CD8-positive, alpha-beta memory T cell (primary cell): Measurements from ENCODE around the gene PACS1. TPM values are rescaled to one million over a fixed set of nuclear protein-coding genes. Genes with fewer than 3 reads are reported as not detected.

ENCODE experiments used
- CTCF ChIA-PET: fragments of 350-600 bp; sonication (Branson Sonifier 250); formaldehyde crosslinking; loops from one replicate; lab custom pipeline; 2021; ENCODE audit warnings: antibody characterized with exemption; lab: Charles Lee
- POLR2A ChIA-PET: fragments of 350-600 bp; sonication (Branson Sonifier 250); formaldehyde crosslinking; loops from one replicate; lab custom pipeline; 2021; ENCODE audit warnings: antibody characterized with exemption; lab: Charles Lee
- DNase-seq, 5 donors: peaks; one replicate each; pipeline versions ENCODE4 v3.0.0 to v3.0.0-alpha.2; 2020 to 2022; ENCODE audit warnings: mixed read lengths in 1 of 5
- H3K27ac ChIP-seq: one replicate; pipeline ENCODE4 v1.7.0; 2013; ENCODE audit warnings: low read depth, mild to moderate bottlenecking, low read length, moderate library complexity
- H3K27me3 ChIP-seq: 2 replicates; pipeline ENCODE4 v1.7.0; 2013; ENCODE audit warnings: low read length, mild to moderate bottlenecking; ENCODE audit not compliant: insufficient read depth, poor library complexity, severe bottlenecking
- H3K36me3 ChIP-seq: 2 replicates; pipeline ENCODE4 v1.7.0; 2013; ENCODE audit warnings: mild to moderate bottlenecking, low read length, moderate library complexity; ENCODE audit not compliant: insufficient read depth
- H3K4me1 ChIP-seq: 2 replicates; pipeline ENCODE4 v1.7.0; 2013; ENCODE audit warnings: mild to moderate bottlenecking, low read length, moderate library complexity; ENCODE audit not compliant: insufficient read depth
- H3K4me3 ChIP-seq: 2 replicates; pipeline ENCODE4 v1.7.0; 2013; ENCODE audit warnings: mild to moderate bottlenecking, low read length
- H3K9me3 ChIP-seq: 2 replicates; pipeline ENCODE4 v1.7.0; 2013; ENCODE audit warnings: mild to moderate bottlenecking, low read length
- H3K27ac Mint-ChIP-seq, 8 donors: one replicate each; pipeline ENCODE4 v1.8.0; 2020 to 2021; ENCODE audit warnings: mixed read lengths in 8 of 8, mild to moderate bottlenecking in 6 of 8, inconsistent platforms in 3 of 8, moderate library complexity in 3 of 8
- H3K27me3 Mint-ChIP-seq, 2 donors: one replicate each; pipeline ENCODE4 v1.8.0; 2020 to 2021; ENCODE audit warnings: mixed read lengths in 2 of 2, mild to moderate bottlenecking in 1 of 2, moderate library complexity in 1 of 2
- H3K36me3 Mint-ChIP-seq, 3 donors: one replicate each; pipeline ENCODE4 v1.8.0; 2020 to 2021; ENCODE audit warnings: mixed read lengths in 3 of 3, inconsistent platforms in 1 of 3, mild to moderate bottlenecking in 1 of 3
- H3K4me1 Mint-ChIP-seq, 3 donors: one replicate each; pipeline ENCODE4 v1.8.0; 2020 to 2021; ENCODE audit warnings: mixed read lengths in 3 of 3, inconsistent platforms in 1 of 3, mild to moderate bottlenecking in 1 of 3
- H3K4me3 Mint-ChIP-seq, 7 donors: one replicate each; pipeline ENCODE4 v1.8.0; 2020 to 2021; ENCODE audit warnings: mixed read lengths in 7 of 7, mild to moderate bottlenecking in 6 of 7, moderate library complexity in 4 of 7, inconsistent platforms in 2 of 7
- H3K9me3 Mint-ChIP-seq, 5 donors: one replicate each; pipeline ENCODE4 v1.8.0; 2020 to 2022; ENCODE audit warnings: mixed read lengths in 5 of 5, mild to moderate bottlenecking in 3 of 5, moderate library complexity in 2 of 5, inconsistent platforms in 1 of 5
- polyA plus RNA-seq: library from polyadenylated mRNA; unstranded; fragments of 300-500 nt; fragmentation: Illumina TruSeq; gene quantifications from one replicate; pipeline ENCODE4 v1.2.3, GENCODE V29; 2021
- total RNA-seq, 2 experiments: library from RNA; stranded (reverse); gene quantifications; one replicate each; pipeline ENCODE4 v1.2.3, GENCODE V29; 2021

PACS1 gene
- total and polyA plus RNA-seq, 3 experiments from 2014 or later = 73.3 to 86.1 (median 77.4) TPM

DNA sequence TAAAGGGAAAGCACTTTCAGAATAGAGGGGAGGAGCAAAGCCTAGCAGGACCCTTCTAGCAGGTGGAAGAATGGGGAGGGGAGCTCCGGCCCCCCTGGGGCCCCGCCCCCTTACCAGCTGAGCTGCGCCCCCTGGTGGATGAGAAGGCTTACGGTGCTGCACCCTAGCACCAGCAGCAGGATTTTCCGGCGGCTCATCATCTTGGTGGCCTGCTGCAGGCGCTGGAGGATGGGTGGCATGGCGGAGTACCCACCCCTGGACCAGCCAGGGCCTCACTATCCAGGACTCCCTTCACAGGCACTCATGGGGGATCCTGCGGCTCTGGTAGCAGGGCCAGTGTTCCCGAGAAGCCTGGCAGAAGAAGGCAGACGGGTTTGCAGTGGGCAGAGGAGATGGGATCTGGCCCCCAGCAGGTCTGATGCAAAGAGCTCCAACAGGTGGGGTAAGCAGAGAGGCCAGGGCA, 24.9 kb upstream of the PACS1 start:
- DNase-seq = peak; percentile 77 to 89 (median 82)

DNA sequence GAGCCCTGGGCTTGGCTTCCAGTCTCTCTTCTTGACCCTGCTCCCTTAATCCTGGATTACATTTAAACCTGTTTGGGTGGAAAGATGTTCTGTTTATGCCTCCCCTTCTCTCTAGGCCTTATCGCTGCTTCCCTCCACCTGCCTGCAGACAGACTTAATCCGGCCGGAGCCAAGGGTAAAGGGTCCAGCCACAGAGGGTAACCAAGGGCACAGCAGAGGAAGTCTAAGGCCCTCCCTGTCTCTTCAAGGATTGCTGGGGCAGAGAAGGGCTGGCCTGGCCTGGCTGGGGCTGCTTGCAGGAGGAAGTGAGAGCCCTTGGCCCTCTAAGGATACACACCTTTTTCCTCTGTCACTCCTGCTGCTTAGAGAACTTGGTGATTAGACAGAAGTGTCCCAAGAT, 23.2 kb upstream of the PACS1 start:
- POLR2A ChIA-PET = no interaction called here
- Mint-ChIP-seq H3K27ac (no peak overlapping the region), H3K27me3 (peaks cover 4% of the 10 kb centered on the region in 2 donors)

More for the DNA sequence above, 24.9 kb upstream of the PACS1 start:
- peak overlapping the region in 5 of 7 donors; percentile 16 to 75 (median 55) for H3K4me3 Mint-ChIP-seq
- peaks cover 10 to 18% (median 14%) of the 10 kb centered on the region in 3 donors for H3K4me1 Mint-ChIP-seq
- H3K27ac Mint-ChIP-seq = peak overlapping the region in 4 of 8 donors; percentile 55 to 68 (median 56)
- Histone ChIP-seq H3K27ac (no peak overlapping the region), H3K27me3 (no peaks in the 10 kb centered on the region), H3K9me3 (no peaks in the 10 kb centered on the region), H3K36me3 (no peaks in the 10 kb centered on the region), H3K4me1 (peaks cover 13% of the 10 kb centered on the region), H3K4me3 (no peak overlapping the region)
- H3K9me3 Mint-ChIP-seq = no peaks in the 10 kb centered on the region
- H3K27me3 Mint-ChIP-seq = peaks cover 4 to 5% of the 10 kb centered on the region in 2 donors
- CTCF ChIA-PET = interaction anchor here (0.6 to 3.9 kb wide), 24 partner anchors 9 to 334 kb away, joined by 3 to 27 read pairs (median 4); partner anchors contain the start of genes CCDC85B, CFL1, FIBP and KAT5
- POLR2A ChIA-PET = no interaction called here
- no peaks in the 10 kb centered on the region for H3K36me3 Mint-ChIP-seq

DNA sequence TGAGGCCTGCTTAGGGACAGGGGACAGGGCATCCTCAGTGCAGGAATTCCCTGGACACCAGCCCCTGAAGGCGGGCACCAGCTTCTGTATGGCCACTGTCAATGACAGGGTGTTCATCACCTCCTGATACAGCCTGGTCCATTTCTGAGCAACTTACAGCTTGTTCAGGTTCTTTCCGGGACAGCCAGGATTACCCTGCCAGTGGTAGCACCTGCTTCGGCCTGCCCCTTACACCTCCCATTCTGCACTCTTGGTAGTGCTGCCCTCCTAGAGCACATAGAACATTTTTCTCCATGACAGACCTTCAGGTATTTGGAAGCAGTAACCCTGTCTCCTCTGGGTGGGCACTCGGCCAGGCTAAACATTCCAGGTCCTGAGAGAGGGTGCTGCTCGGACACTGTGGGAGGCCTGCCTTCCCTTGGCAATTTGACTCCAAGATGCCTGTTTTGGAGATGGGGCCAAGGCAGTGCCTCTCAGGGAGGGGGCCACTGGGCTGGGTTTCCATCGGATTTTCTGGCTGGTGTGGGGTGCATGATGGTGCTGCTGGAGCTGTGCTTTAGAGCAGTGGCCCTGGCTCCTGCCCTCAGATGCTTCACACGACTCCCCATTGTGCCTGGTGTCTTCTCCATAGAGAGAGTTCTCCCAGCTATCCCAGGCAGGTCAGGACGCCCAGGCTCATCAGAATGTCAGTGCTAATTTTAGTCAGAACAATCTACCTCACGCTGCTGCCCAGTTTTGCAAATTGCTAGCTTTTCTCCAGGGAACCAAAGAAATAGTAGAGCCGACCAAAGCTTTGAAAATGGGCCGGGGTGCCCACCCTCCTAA, 22.3 kb upstream of the PACS1 start:
- POLR2A ChIA-PET = no interaction called here
- no peak overlapping the region for H3K27ac Mint-ChIP-seq
- H3K4me1 ChIP-seq = peaks cover 23% of the 10 kb centered on the region

More for the DNA sequence above, 23.2 kb upstream of the PACS1 start:
- H3K36me3 ChIP-seq = no peaks in the 10 kb centered on the region
- no peak overlapping the region for H3K4me3 Mint-ChIP-seq
- no peak for DNase-seq
- H3K9me3 Mint-ChIP-seq = no peaks in the 10 kb centered on the region
- peaks cover 20% of the 10 kb centered on the region for H3K4me1 ChIP-seq
- no peaks in the 10 kb centered on the region for H3K36me3 Mint-ChIP-seq
- CTCF ChIA-PET = interaction anchor here (1.3 to 1.5 kb wide), 3 partner anchors 21 to 24 kb away, joined by 3 to 5 read pairs (median 4); no protein-coding TSS in a partner anchor
- no peak overlapping the region for H3K27ac ChIP-seq
- no peak overlapping the region for H3K4me3 ChIP-seq
- no peaks in the 10 kb centered on the region for H3K9me3 ChIP-seq
- H3K4me1 Mint-ChIP-seq = peaks cover 15 to 26% (median 22%) of the 10 kb centered on the region in 3 donors
- no peaks in the 10 kb centered on the region for H3K27me3 ChIP-seq

DNA sequence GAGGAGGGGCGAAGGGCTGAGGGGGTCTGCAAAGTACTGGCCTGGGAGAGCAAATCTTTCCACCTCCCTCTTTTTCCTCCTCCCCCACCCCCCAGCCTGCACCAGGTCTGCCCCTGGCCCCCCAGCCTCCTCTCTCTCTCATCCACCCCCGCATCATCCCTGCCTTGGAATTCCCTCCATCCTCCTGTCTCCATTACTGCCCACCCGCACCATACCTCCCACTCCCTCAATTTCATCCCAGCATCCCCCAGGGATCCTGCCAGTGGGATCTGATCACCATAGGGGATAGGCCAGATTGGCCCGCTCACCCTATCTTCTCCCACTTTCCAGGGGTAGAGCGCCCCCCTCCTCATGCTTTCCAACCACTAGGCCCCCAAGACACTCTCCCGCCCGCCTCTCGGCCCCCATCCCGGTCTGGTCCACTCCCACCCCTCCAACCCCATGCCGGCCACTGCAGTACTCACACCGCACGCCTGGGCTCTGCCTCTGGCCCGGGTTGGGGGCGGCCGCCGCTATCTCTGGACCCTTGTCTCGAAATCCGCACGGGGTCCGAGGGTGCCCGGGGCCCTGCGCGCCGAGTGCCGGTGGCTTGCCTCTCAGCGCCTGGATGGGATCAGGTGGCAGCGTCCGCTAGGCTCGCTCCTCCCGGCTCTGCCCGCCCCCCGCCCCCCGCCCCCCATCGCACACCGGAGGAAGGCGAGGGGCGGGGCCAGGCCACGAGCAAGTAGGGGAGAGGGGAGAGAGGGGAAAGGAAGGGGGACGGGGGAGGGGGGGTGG, 21.3 kb upstream of the PACS1 start, which contains the start of gene GAL3ST3:
TSS of gene GAL3ST3 (minus strand) at position 615 of the 777 bp plus-strand sequence. CDS start 3,746 bp downstream, outside the sequence.
- Mint-ChIP-seq H3K36me3 (peaks cover 2 to 16% (median 6%) of the 10 kb centered on the region in 3 donors), H3K9me3 (no peaks in the 10 kb centered on the region), H3K27me3 (peaks cover 4 to 6% of the 10 kb centered on the region in 2 donors), H3K4me1 (peaks cover 31 to 41% (median 33%) of the 10 kb centered on the region in 3 donors), H3K27ac (peak within 1 kb of the TSS in 1 of 8 donors; percentile 60), H3K4me3 (peak within 1 kb of the TSS in 3 of 7 donors; percentile 32 to 54 (median 45))
- H3K36me3 ChIP-seq = no peaks in the 10 kb centered on the region
- no peak for DNase-seq
- H3K4me1 ChIP-seq = peaks cover 32% of the 10 kb centered on the region
- ChIA-PET POLR2A (no interaction called here), CTCF (no interaction called here)
- no peak within 1 kb of the TSS for H3K4me3 ChIP-seq
- H3K27ac ChIP-seq = no peak within 1 kb of the TSS
- no peaks in the 10 kb centered on the region for H3K27me3 ChIP-seq
- no peaks in the 10 kb centered on the region for H3K9me3 ChIP-seq

More for the DNA sequence above, 22.3 kb upstream of the PACS1 start:
- peaks cover 22 to 33% (median 27%) of the 10 kb centered on the region in 3 donors for H3K4me1 Mint-ChIP-seq
- H3K36me3 Mint-ChIP-seq = peaks cover under 1 to 8% (median 2%) of the 10 kb centered on the region in 3 donors
- H3K27me3 ChIP-seq = no peaks in the 10 kb centered on the region
- no peak overlapping the region for H3K4me3 Mint-ChIP-seq
- H3K27ac ChIP-seq = no peak overlapping the region
- H3K9me3 Mint-ChIP-seq = no peaks in the 10 kb centered on the region
- H3K4me3 ChIP-seq = no peak overlapping the region
- H3K9me3 ChIP-seq = no peaks in the 10 kb centered on the region
- CTCF ChIA-PET = interaction anchor here (1.3 kb wide), 2 partner anchors 20 to 25 kb away, joined by 3 to 4 read pairs; no protein-coding TSS in a partner anchor
- no peaks in the 10 kb centered on the region for H3K36me3 ChIP-seq
- no peak for DNase-seq
- peaks cover 4 to 6% of the 10 kb centered on the region in 2 donors for H3K27me3 Mint-ChIP-seq

DNA sequence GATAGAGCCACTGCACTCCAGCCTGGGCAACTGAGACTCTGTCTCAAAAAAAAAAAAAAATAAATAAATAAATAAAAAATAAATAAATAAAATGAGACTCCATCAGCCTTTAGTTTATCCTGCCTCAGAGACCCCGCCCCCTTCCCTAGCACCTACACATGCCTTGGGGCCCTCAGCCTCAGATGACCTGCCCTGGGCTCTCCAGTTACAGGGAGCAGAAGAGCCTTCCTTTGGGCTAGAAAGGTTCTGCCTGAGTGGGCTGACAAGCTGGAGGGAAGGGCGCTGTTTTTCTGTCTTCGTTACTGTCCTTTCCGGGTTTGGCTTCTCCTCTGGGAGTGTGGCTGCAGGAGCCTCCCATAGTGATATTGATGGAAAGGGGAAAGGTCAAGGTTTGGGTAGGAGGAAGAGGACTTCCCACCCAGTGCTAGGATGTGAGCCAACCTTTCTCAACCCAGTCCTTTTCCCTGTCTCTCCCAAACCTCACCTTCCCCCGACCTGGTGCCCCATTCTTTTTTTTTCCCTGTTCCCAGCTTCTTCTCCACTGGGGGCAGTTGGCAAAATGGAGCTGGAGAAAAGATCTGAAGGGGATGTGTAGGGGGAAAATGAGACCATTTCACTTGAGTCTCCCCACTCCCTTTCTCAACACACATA, 19.4 kb upstream of the PACS1 start:
- Histone ChIP-seq H3K27ac (peak overlapping the region; percentile 86), H3K9me3 (no peaks in the 10 kb centered on the region), H3K27me3 (no peaks in the 10 kb centered on the region), H3K4me1 (peaks cover 23% of the 10 kb centered on the region), H3K4me3 (no peak overlapping the region), H3K36me3 (peaks cover 13% of the 10 kb centered on the region)
- no peaks in the 10 kb centered on the region for H3K9me3 Mint-ChIP-seq
- peaks cover 6 to 30% (median 6%) of the 10 kb centered on the region in 3 donors for H3K36me3 Mint-ChIP-seq
- ChIA-PET CTCF (interaction anchor here (1.3 to 3.6 kb wide), 4 partner anchors 9 to 198 kb away, joined by 3 to 21 read pairs (median 6); no protein-coding TSS in a partner anchor), POLR2A (interaction anchor here (1.4 to 1.8 kb wide), 2 partner anchors 191 to 510 kb away, joined by 3 to 4 read pairs; partner anchors contain the start of gene MUS81)
- peaks cover 4 to 6% of the 10 kb centered on the region in 2 donors for H3K27me3 Mint-ChIP-seq
- peak overlapping the region; percentile 48 to 100 (median 98) for H3K4me3 Mint-ChIP-seq
- H3K4me1 Mint-ChIP-seq = peaks cover 29 to 39% (median 32%) of the 10 kb centered on the region in 3 donors
- H3K27ac Mint-ChIP-seq = peak overlapping the region in 7 of 8 donors; percentile 32 to 97 (median 94)
- no peak for DNase-seq

DNA sequence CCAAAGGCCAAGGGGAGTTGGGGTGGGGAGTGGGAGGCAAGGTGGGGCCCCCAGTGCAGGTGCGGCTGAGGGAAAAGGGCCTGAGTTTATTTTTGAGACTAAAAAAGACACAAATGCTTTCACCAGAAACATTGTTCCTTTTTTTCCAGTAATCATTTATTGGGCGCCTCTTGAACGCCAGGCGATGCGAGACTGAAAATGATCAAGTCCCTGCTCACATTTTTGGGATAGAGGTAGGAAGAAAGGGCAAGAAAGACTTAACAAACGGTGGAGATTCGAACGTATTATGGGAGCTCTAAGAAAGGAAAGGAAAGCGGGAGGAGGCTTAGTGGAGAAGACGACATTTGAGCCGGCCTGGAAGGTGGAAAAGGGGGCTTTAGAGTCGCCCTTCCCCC, 18.7 kb upstream of the PACS1 start:
- Histone ChIP-seq H3K4me1 (peaks cover 23% of the 10 kb centered on the region), H3K4me3 (peak overlapping the region; percentile 79), H3K27me3 (no peaks in the 10 kb centered on the region), H3K27ac (peak overlapping the region; percentile 86), H3K9me3 (no peaks in the 10 kb centered on the region), H3K36me3 (peaks cover 19% of the 10 kb centered on the region)
- ChIA-PET CTCF (interaction anchor here (1.3 to 3.6 kb wide), 4 partner anchors 10 to 199 kb away, joined by 3 to 21 read pairs (median 6); no protein-coding TSS in a partner anchor), POLR2A (interaction anchor here (1.0 to 1.8 kb wide), 3 partner anchors 16 to 511 kb away, joined by 3 to 4 read pairs (median 3); partner anchors contain the start of gene MUS81)
- H3K36me3 Mint-ChIP-seq = peaks cover 6 to 36% (median 7%) of the 10 kb centered on the region in 3 donors
- peak overlapping the region; percentile 75 to 100 (median 99) for H3K4me3 Mint-ChIP-seq
- H3K9me3 Mint-ChIP-seq = no peaks in the 10 kb centered on the region
- H3K27ac Mint-ChIP-seq = peak overlapping the region in 7 of 8 donors; percentile 90 to 97 (median 96)
- no peak for DNase-seq
- H3K4me1 Mint-ChIP-seq = peaks cover 27 to 38% (median 34%) of the 10 kb centered on the region in 3 donors
- peaks cover 4 to 6% of the 10 kb centered on the region in 2 donors for H3K27me3 Mint-ChIP-seq
